Ascending aorta (tissue), 2 donors: ENCODE measurements around the gene DNASE1L2. TPM values are rescaled to one million over a fixed set of nuclear protein-coding genes. Genes with fewer than 3 reads are reported as not detected.

ENCODE experiments used
- DNase-seq, 2 donors: peaks; one replicate each; pipeline ENCODE4 v3.0.0-alpha.2; 2019; ENCODE audit warnings: low spot score in 2 of 2
- H3K27ac ChIP-seq, 2 donors: fragments of 200-600 bp; sonication (generic); one replicate each; pipeline ENCODE4 v1.5.1; 2016 to 2017; ENCODE audit warnings: mild to moderate bottlenecking in 1 of 2
- H3K27me3 ChIP-seq: fragments of 200-600 bp; sonication (generic); one replicate; pipeline ENCODE4 v1.5.1; 2017
- H3K36me3 ChIP-seq, 2 donors: fragments of 200-600 bp; sonication (generic); one replicate each; pipeline ENCODE4 v1.5.1; 2016
- H3K4me1 ChIP-seq, 2 donors: fragments of 200-600 bp; sonication (generic); one replicate each; pipeline ENCODE4 v1.5.1; 2016 to 2017; ENCODE audit warnings: mild to moderate bottlenecking in 1 of 2
- H3K4me3 ChIP-seq, 2 donors: fragments of 200-600 bp; sonication (generic); one replicate each; pipeline ENCODE4 v1.5.1; 2016 to 2017; ENCODE audit warnings: mild to moderate bottlenecking in 1 of 2
- H3K9me3 ChIP-seq, 2 donors: fragments of 200-600 bp; sonication (generic); one replicate each; pipeline ENCODE4 v1.5.1; 2016
- intact Hi-C: fragments of 100-400 bp; cut with DNase I; formaldehyde crosslinking; loops from one replicate; pipeline ENCODE4 v1.15.1; 2023
- total RNA-seq: library from RNA; depleted of rRNA; stranded (reverse); fragments of >200 nt; gene quantifications from one replicate; pipeline ENCODE4 v1.1.0, GENCODE V29; 2016
- TF ChIP-seq, protein P1 (sequence below), 3 experiments: fragments of 200-600 bp in 2 of 3; fragments of 450-650 bp in 1 of 3; sonication (generic) in 2 of 3; IDR thresholded peaks; one replicate each; pipeline ENCODE4 v1.5.1; 2016 to 2019; ENCODE audit warnings: antibody characterized with exemption in 3 of 3, mild to moderate bottlenecking in 1 of 3, moderate library complexity in 1 of 3

Gene DNASE1L2
- total RNA-seq, 1 donor from 2014 or later, result not detected

DNA sequence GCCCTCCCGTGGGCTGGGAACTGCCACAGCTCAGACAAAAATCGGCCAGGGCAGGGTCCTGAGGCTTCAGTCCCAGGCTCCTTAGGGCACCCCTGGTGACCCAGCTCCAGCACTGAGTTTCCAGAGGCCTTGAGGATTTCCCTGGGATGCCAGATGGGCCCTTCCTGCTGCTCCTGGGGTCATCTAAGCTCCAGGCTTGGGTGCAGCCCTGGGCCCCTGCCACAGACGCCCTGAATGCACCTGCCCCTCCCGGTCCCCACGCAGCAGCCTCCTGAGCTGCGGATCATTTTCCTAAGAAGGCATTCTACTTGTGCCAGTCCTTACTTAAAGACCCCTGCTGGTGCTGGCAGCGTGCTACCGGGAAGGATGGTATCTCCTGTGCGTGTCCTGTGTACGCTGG is 37.7 kb downstream of the DNASE1L2 start:
- peaks cover 10 to 11% of the 10 kb centered on the region in 2 donors for H3K4me1 ChIP-seq
- no peak for DNase-seq
- H3K27me3 ChIP-seq, result no peaks in the 10 kb centered on the region
- no peak overlapping the region for H3K4me3 ChIP-seq
- H3K36me3 ChIP-seq, result peaks cover 0 to 26% of the 10 kb centered on the region in 2 donors
- H3K27ac ChIP-seq, result no peak overlapping the region
- TF ChIP-seq, protein P1, sequence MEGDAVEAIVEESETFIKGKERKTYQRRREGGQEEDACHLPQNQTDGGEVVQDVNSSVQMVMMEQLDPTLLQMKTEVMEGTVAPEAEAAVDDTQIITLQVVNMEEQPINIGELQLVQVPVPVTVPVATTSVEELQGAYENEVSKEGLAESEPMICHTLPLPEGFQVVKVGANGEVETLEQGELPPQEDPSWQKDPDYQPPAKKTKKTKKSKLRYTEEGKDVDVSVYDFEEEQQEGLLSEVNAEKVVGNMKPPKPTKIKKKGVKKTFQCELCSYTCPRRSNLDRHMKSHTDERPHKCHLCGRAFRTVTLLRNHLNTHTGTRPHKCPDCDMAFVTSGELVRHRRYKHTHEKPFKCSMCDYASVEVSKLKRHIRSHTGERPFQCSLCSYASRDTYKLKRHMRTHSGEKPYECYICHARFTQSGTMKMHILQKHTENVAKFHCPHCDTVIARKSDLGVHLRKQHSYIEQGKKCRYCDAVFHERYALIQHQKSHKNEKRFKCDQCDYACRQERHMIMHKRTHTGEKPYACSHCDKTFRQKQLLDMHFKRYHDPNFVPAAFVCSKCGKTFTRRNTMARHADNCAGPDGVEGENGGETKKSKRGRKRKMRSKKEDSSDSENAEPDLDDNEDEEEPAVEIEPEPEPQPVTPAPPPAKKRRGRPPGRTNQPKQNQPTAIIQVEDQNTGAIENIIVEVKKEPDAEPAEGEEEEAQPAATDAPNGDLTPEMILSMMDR (IDR thresholded peaks at IDR 0.05), result no peak
- H3K9me3 ChIP-seq, result no peaks in the 10 kb centered on the region
- intact Hi-C loops, result loop anchor here (10.0 kb wide), 1 partner anchor 61 kb away; no protein-coding TSS in a partner anchor

DNA sequence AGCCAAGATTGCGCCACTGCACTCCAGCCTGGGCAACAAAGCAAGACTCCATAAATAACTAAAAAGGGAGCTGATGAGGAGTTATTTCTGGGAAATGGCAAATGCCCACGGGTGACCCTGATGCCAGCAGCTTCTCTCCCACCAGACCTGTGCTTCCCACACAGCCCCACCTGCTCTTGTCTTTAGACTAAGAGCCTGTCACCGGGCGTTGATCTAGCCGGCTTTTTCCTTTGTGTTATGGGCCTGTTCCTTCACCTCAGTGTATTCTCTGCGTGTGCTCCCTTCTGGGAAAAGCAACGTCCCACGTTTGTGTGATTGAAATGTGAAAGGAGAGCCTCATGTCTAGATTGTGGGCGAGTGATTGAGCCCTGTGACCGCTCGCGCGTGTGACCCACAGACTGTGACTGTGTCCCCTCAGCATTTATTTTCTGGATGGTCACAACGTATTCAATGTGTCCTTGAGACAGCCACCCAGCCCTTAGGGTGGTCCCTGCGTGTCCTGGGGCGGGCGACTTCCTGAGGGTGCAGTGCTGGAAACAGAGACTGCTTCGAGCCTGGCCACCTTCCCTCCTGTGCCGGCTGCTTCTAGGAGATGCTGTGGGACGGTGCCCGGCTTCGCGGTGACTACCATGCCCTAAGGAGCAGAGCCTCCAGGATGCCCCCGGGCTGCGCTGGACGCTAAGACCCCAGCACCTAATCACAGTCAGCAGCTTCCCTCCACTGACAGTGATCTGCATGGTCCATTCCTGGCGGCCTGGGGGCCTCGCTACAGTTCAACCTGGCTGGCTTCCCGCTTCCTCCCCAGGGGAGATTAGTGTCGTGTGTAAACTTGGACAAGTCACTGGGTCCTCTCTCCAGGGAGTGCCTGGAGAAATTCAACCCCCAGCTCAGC is 39.5 kb downstream of the DNASE1L2 start:
- Histone ChIP-seq H3K4me1 (no peaks in the 10 kb centered on the region), H3K4me3 (no peak overlapping the region), H3K27ac (no peak overlapping the region), H3K36me3 (peaks cover 0 to 37% of the 10 kb centered on the region in 2 donors), H3K27me3 (no peaks in the 10 kb centered on the region), H3K9me3 (no peaks in the 10 kb centered on the region)
- DNase-seq, result no peak
- intact Hi-C loops, result loop anchor here (10.0 kb wide), 1 partner anchor 59 kb away; no protein-coding TSS in a partner anchor
- TF ChIP-seq, protein P1 (IDR thresholded peaks at IDR 0.05), result no peak

DNA sequence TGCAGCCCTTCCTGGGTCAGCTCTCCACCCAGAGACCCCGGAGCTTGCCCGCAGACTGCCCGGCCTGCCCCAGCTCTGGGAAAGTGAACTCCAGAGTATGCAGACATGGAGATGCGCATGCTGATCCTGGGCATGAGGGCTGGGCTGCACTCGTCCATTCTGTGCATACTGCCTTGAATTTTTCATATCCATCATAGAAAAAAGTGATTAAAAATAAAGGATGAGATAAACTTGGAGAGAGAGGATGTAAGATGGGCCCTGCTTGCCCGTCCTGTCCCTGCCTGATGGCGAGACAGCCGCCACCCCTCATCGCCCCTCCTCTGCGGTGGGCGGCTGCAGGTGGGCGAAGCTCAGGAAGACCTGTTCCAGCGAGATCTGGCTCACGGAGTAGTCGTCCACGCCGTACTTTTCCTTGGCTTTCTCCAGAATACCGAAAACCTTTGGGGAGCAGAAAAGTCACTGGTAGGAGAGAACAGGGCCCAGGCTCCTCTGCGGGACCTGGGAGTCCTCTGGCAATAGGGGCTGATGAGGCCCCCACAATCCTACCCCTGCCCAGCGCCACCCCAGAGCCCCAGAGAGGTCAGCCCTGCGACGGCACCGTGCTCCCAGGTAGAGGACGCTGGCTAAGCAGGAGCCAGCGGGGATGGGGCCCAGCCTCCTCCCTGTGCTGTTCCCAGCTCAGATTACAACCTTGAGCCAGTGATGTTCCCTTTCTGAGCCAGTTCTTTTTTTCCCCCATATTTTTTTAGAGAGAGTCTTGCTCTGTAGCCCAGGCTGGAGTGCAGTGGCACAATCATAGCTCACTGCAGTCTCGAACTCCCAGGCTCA is 40.3 kb downstream of the DNASE1L2 start:
- no peak overlapping the region for H3K4me3 ChIP-seq
- DNase-seq, result no peak
- no peak overlapping the region for H3K27ac ChIP-seq
- no peaks in the 10 kb centered on the region for H3K4me1 ChIP-seq
- H3K9me3 ChIP-seq, result no peaks in the 10 kb centered on the region
- no peaks in the 10 kb centered on the region for H3K27me3 ChIP-seq
- intact Hi-C loops, result loop anchor here (10.0 kb wide), 1 partner anchor 58 kb away; no protein-coding TSS in a partner anchor
- TF ChIP-seq, protein P1 (IDR thresholded peaks at IDR 0.05), result no peak
- peaks cover 0 to 42% of the 10 kb centered on the region in 2 donors for H3K36me3 ChIP-seq

DNA sequence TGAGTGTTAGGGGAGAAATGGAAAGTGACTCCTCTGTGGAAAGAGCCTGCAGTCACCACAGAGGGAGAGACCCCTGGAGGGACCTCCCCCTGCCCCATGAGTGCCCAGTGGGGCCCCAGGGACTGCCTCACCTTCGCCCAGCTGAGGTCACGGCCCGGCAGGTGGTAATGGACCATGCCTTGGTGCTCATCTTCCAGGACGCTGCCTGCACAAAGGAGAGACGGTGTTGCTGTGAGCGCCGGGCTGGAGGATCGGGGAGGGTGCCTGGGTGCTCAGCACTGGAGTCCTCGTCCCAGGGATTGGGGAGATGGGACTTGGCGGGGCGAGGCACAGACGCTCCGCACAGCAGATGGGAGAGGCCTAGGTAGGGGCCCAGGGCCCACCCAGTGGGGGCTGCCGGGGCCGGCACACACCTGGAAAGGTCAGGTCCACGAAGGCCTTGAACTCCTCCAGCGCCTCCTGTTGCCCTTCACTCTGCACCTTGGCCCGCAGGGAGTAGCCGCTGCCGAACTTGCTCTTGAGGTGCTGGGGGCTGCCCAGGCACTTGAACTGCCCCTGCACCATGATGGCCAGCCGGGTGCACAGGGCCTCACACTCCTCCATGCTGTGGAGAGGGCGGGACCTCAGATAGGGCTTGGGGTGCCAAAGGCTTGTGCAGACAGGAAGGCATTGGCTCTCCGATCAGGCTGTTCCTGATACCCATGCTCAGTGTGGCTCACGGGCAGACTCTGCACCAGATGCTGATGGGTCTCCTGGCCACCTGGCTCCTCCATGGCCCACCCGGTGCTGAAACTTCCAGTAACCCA is 41.4 kb downstream of the DNASE1L2 start:
- TF ChIP-seq, protein P1 (IDR thresholded peaks at IDR 0.05), result no peak
- no peak for DNase-seq
- intact Hi-C loops, result loop anchor here (10.0 kb wide), 1 partner anchor 57 kb away; no protein-coding TSS in a partner anchor
- Histone ChIP-seq H3K36me3 (peaks cover 0 to 42% of the 10 kb centered on the region in 2 donors), H3K4me3 (no peak overlapping the region), H3K9me3 (no peaks in the 10 kb centered on the region), H3K27ac (no peak overlapping the region), H3K27me3 (no peaks in the 10 kb centered on the region), H3K4me1 (no peaks in the 10 kb centered on the region)

DNA sequence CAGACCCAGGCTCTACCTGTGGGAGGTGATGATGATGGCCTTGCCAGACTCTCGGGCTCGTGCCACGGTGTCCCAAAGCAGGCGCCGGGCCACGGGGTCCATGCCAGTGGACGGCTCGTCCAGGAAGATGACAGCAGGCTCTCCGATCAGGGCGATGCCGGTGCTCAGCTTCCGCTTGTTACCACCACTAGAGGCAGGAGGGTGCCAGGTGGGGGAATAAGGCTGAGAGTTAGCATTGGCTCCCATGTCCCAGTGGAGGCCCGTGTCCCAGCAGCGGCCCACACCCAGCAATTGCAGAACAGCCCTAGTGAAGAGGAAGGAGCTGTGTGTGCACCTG is 42.0 kb downstream of the DNASE1L2 start:
- intact Hi-C loops, result loop anchor here (10.0 kb wide), 1 partner anchor 57 kb away; no protein-coding TSS in a partner anchor
- no peak overlapping the region for H3K27ac ChIP-seq
- peaks cover 4 to 47% of the 10 kb centered on the region in 2 donors for H3K36me3 ChIP-seq
- TF ChIP-seq, protein P1 (IDR thresholded peaks at IDR 0.05), result no peak
- H3K4me1 ChIP-seq, result no peaks in the 10 kb centered on the region
- no peaks in the 10 kb centered on the region for H3K9me3 ChIP-seq
- no peak for DNase-seq
- H3K27me3 ChIP-seq, result no peaks in the 10 kb centered on the region
- H3K4me3 ChIP-seq, result no peak overlapping the region
